ENCODE measurements around the gene KCNAB2.

The KCNAB2 gene

DNA sequence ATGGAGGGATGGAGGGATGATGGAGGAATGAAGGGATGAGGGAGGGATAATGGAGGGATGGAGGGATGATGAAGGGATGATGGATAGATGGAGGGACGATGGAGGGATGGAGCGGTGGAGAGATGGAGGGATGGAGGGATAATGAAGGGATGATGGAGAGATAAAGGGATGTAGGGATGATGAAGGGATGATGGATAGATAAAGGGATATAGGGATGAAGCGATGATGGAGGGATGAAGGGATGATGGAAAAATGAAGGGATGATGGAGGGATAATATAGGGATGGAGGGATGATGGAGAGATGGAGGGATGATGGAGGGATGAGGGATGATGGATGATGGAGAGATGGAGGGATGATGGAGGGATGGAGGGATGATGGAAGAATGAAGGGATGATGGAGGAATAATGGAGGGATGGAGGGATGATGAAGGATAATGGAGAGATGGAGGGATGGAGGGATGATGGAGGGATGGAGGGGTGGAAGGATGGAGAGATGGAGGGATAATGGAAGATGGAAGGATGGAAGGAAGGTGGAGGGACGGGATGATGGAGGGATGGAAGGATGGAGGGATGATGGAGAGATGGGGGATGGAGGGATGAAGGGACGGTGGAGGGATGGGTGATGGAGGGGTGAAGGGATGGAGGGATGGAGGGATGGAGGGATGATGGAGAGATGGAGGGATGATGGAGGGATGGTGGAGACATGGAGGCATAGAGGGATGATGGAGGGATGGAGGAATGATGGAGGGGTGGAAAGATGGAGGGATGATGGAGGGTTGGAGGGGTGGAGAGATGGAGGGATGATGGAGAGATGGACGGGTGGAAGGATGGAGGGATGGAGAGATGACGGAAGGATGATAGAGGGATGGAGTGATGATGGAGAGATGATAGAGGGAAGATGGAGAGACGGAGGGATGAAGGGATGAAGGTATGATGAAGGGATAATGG lies 62.0 kb downstream of the KCNAB2 start:
- DNase-seq (ENCODE audit: low read depth), result no peak
- TF ChIP-seq, protein P1, sequence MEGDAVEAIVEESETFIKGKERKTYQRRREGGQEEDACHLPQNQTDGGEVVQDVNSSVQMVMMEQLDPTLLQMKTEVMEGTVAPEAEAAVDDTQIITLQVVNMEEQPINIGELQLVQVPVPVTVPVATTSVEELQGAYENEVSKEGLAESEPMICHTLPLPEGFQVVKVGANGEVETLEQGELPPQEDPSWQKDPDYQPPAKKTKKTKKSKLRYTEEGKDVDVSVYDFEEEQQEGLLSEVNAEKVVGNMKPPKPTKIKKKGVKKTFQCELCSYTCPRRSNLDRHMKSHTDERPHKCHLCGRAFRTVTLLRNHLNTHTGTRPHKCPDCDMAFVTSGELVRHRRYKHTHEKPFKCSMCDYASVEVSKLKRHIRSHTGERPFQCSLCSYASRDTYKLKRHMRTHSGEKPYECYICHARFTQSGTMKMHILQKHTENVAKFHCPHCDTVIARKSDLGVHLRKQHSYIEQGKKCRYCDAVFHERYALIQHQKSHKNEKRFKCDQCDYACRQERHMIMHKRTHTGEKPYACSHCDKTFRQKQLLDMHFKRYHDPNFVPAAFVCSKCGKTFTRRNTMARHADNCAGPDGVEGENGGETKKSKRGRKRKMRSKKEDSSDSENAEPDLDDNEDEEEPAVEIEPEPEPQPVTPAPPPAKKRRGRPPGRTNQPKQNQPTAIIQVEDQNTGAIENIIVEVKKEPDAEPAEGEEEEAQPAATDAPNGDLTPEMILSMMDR (IDR thresholded peaks at IDR 0.05; ENCODE audit: control insufficient read depth, extremely low read depth, insufficient read depth), result no peak
- H3K4me3 ChIP-seq (ENCODE audit: low read depth, low read length), result no peak overlapping the region

DNA sequence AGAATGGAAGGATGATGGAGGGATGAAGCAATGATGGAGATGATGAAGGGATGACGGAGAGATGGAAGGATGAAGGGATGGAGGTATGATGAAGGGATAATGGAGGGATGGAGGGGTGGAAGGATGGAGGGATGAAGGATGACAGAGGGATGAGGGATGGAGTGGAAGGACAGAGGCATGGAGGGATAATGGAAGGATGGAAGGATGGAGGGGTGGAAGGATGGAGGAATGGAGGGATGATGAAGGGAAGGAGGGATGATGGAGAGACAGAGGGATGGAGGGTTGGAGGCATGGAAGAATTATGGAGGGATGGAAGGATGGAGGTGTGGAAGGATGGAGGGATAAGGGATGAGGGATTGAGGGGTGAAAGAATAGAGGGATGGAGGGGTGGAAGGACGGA lies 62.8 kb downstream of the KCNAB2 start:
- H3K4me3 ChIP-seq (ENCODE audit: low read depth, low read length), result no peak overlapping the region
- TF ChIP-seq, protein P1 (IDR thresholded peaks at IDR 0.05; ENCODE audit: control insufficient read depth, extremely low read depth, insufficient read depth), result no peak
- DNase-seq (ENCODE audit: low read depth), result no peak

DNA sequence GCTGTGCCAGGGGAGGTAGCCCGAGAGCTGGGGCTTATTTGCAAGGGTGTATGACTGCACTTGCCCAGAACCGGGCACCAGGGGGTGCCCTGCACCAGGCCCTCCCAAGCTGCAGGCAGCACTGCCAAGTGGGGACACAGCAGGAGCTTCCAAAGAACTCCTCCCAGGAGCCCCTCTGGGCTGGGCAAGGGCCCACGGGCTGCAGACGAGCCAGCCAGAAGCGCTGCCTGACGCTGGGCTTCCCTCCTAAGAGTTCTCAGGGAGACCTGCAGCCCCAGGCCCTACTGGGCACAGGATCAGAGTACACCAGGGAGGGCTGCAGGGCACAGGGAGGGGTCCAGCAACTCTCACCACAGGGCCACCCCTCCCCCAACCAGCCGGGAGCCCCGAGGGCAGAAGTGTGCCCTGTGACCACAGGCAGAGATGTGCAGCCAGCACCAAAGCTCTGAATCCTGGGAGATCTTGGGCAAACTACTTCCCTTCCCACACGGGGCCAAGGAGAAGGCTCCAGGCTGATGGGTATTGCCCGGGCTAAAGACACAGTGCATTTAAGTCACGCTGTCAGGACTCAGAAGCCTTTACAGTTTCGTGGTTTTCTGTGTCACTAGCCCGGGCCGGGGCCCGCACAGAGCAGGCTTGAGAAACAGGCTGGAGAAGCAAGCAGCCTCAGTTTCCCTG lies 63.4 kb downstream of the KCNAB2 start:
- no peak overlapping the region for H3K4me3 ChIP-seq (ENCODE audit: low read depth, low read length)
- DNase-seq (ENCODE audit: low read depth), result peak; percentile 8
- TF ChIP-seq, protein P1 (IDR thresholded peaks at IDR 0.05; ENCODE audit: control insufficient read depth, extremely low read depth, insufficient read depth), result peak; percentile 58

DNA sequence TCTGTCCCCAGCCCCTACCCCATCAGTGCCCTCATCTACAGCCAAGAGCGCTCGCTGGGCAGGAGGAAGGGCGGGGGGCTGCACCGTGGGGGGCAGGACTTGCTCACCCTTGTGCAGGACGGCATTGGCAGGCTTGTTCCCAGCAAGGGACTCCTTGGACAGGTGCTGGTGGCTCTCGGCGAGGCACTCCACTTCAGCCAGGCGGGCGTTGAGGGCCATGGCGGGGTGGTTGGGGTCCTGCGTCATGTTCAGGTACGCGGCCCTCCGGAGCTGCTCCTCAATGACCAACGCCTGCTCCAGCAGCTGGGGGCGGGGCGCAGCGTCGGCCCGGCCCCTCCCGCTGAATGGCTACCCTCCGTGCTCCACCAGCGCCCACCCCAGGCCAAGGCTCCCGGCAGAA lies 64.0 kb downstream of the KCNAB2 start:
- TF ChIP-seq, protein P1 (IDR thresholded peaks at IDR 0.05; ENCODE audit: control insufficient read depth, extremely low read depth, insufficient read depth), result no peak
- no peak overlapping the region for H3K4me3 ChIP-seq (ENCODE audit: low read depth, low read length)
- DNase-seq (ENCODE audit: low read depth), result no peak

DNA sequence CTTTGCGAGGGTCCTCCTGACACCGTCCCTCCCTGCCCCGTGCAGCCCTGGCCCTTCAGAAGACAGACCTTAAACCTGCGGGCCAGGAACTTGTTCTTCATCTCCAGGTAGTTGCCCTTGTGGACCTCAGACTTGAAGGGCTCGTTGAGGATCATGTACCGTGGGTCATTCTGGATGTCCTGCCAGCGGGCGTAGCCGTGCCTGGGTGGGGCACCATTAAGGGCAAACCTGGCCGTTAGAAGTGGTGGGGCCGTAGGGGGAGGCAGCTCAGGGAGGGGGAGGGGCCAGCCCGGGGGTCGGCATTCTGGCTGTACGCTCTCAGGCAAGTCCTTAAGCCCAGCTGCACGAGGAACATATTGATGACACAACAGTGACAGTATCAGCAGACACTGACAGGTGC lies 64.6 kb downstream of the KCNAB2 start:
- no peak for DNase-seq (ENCODE audit: low read depth)
- TF ChIP-seq, protein P1 (IDR thresholded peaks at IDR 0.05; ENCODE audit: control insufficient read depth, extremely low read depth, insufficient read depth), result no peak
- no peak overlapping the region for H3K4me3 ChIP-seq (ENCODE audit: low read depth, low read length)

DNA sequence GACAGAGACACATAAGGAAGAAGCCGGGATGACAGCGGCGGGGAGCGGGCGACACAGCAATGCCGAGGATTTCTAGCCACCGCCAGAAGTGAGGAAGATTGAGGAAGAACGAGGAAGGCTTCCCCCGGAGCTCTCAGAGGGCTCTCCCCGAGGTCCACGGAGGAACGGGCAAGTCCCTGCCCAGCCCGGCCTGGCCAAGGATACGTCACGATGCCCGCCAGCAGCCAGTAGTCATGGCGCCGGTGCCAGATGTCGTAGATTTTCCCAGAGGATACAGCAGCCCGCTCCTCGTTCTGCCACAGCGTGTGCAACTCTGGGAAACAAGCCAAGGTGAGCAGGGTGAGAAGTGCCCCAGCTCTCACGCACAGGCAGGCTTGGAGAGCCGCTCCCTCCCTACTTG lies 65.9 kb downstream of the KCNAB2 start:
- no peak overlapping the region for H3K4me3 ChIP-seq (ENCODE audit: low read depth, low read length)
- TF ChIP-seq, protein P1 (IDR thresholded peaks at IDR 0.05; ENCODE audit: control insufficient read depth, extremely low read depth, insufficient read depth), result no peak
- no peak for DNase-seq (ENCODE audit: low read depth)
